Breast epithelium (tissue), 4 donors: Measurements from ENCODE around the gene N4BP2L1. TPM values are rescaled to one million over a fixed set of nuclear protein-coding genes. Genes with fewer than 3 reads are reported as not detected.

Experiments
- DNase-seq, 2 donors: peaks; one replicate each; pipeline ENCODE4 v3.0.0-alpha.2; 2019; ENCODE audit warnings: low spot score in 2 of 2
- H3K27ac ChIP-seq, 2 donors: fragments of 200-600 bp; sonication (generic) in 1 of 2; one replicate each; pipeline ENCODE4 v1.5.1; 2016 to 2019; ENCODE audit warnings: mild to moderate bottlenecking in 1 of 2
- H3K27me3 ChIP-seq, 2 donors: fragments of 200-600 bp; sonication (generic) in 1 of 2; one replicate each; pipeline versions ENCODE4 v1.5.1 to v1.6.0; 2017 to 2019; ENCODE audit warnings: control low read depth in 1 of 2, mild to moderate bottlenecking in 1 of 2
- H3K36me3 ChIP-seq: fragments of 200-600 bp; one replicate; pipeline ENCODE4 v1.5.1; 2019
- H3K4me1 ChIP-seq, 2 donors: fragments of 200-600 bp; sonication (generic); one replicate each; pipeline ENCODE4 v1.5.1; 2016 to 2019; ENCODE audit warnings: control low read depth in 1 of 2
- H3K4me3 ChIP-seq, 3 donors: fragments of 200-600 bp; sonication (generic); 1 replicate in 2 of 3; 2 replicates in 1 of 3; pipeline ENCODE4 v1.5.1; 2016 to 2019; ENCODE audit warnings: mild to moderate bottlenecking in 3 of 3, moderate library complexity in 2 of 3
- H3K9me3 ChIP-seq, 2 donors: fragments of 200-600 bp; sonication (generic) in 1 of 2; one replicate each; pipeline ENCODE4 v1.5.1; 2016 to 2019; ENCODE audit warnings: control low read depth in 1 of 2
- CTCF ChIP-seq, 3 donors: fragments of 450-650 bp; IDR thresholded peaks; one replicate each; pipeline ENCODE4 v1.5.1; 2016 to 2017; ENCODE audit warnings: antibody characterized with exemption in 3 of 3, mild to moderate bottlenecking in 3 of 3, moderate library complexity in 3 of 3
- POLR2A ChIP-seq: fragments of 450-650 bp; IDR thresholded peaks from one replicate; pipeline ENCODE4 v1.6.1; 2016; ENCODE audit warnings: antibody characterized with exemption, mild to moderate bottlenecking, moderate library complexity
- POLR2AphosphoS5 ChIP-seq, 3 donors: sonication (generic); formaldehyde crosslinking; IDR thresholded peaks; one replicate each; pipeline ENCODE4 v1.6.1; 2017; ENCODE audit warnings: antibody characterized with exemption in 3 of 3
- intact Hi-C: fragments of 100-400 bp; cut with DNase I; formaldehyde crosslinking; loops from one replicate; pipeline ENCODE4 v1.15.1; 2023; ENCODE audit warnings: low total_unique reads
- total RNA-seq, 3 donors: library from RNA; depleted of rRNA; stranded (reverse); fragments of >200 nt; gene quantifications; one replicate each; pipeline ENCODE4 v1.1.0, GENCODE V29; 2016

Gene N4BP2L1
- total RNA-seq, 3 donors from 2014 or later = 15.7 to 54.3 (median 33.8) TPM

DNA sequence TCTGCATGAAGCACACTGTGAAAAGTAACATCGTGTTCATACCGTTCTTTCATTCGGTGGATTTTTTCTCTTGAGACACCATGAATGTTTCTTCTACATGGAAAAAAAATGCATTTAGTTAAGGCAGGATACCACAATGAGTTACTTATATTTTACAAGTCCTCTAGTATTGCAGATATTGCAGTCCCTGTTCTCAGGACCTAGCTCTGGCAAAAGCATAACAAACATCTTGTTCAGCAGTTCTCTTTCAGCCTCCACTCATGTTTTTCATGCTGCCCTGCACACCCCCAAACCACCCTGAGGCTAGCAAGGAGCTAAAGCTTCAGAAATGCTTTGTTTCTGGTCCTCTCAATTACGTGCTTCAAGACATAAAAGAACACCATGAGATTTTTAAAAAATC lies 24.8 kb downstream of the N4BP2L1 start:
- no peak for DNase-seq
- peaks cover 3% of the 10 kb centered on the region for H3K36me3 ChIP-seq
- TF ChIP-seq POLR2A (no peak), CTCF (IDR thresholded peaks at IDR 0.05) (no peak), POLR2AphosphoS5 (IDR thresholded peaks at IDR 0.05) (no peak)
- intact Hi-C loops = no loop called here
- no peaks in the 10 kb centered on the region for H3K4me1 ChIP-seq
- H3K27me3 ChIP-seq = no peaks in the 10 kb centered on the region
- no peaks in the 10 kb centered on the region for H3K9me3 ChIP-seq
- no peak overlapping the region for H3K27ac ChIP-seq
- H3K4me3 ChIP-seq = no peak overlapping the region

DNA sequence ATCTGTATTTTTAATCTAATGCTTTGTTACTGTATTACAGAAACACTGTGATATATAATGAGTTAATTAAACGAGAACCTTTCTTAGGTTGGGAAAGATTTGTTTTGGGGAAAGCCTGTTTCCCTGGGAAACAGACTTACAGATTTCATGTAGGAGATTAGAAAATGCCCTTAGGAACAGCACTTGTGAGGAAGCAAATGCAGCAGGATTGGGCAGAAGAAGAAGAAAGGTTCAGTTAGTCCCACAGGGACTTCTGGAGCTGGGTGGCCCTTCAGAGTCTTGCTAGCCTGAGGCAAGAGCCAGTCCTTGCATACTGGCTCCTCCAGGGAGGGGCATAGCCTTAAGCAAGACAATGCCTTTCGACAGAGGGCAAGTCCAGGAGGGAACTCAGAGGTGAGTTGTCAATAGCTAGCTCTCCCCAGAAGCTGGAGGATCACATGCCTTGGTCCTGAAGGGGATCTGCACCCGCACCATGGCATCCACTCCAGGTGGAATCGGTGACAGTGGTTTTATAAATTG lies 36.8 kb downstream of the N4BP2L1 start:
- TF ChIP-seq POLR2A (no peak), CTCF (IDR thresholded peaks at IDR 0.05) (no peak), POLR2AphosphoS5 (IDR thresholded peaks at IDR 0.05) (no peak)
- DNase-seq = no peak
- H3K4me3 ChIP-seq = no peak overlapping the region
- intact Hi-C loops = no loop called here
- H3K4me1 ChIP-seq = no peaks in the 10 kb centered on the region
- H3K27ac ChIP-seq = no peak overlapping the region
- H3K9me3 ChIP-seq = no peaks in the 10 kb centered on the region
- no peaks in the 10 kb centered on the region for H3K27me3 ChIP-seq
- no peaks in the 10 kb centered on the region for H3K36me3 ChIP-seq

DNA sequence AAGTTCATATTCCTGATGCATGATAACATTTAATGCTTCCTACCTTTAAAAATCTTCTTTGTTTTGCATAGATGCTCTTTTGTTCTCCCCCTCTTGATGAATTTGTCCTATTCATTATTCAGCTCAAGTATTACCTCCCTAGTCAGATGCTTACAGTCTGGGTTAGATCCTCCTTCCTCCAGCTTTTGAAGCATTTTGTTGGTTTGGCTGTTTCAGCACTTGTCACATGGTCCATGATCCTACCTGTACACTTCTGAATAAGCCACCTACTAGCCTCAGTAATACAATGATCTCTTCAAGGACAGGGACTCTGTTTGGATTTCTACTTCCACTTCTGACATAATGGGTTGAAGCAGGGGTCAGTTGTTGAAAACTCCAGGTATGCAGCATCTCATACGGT lies 37.4 kb downstream of the N4BP2L1 start:
- Histone ChIP-seq H3K9me3 (no peaks in the 10 kb centered on the region), H3K4me1 (no peaks in the 10 kb centered on the region), H3K27ac (no peak overlapping the region), H3K27me3 (no peaks in the 10 kb centered on the region), H3K36me3 (no peaks in the 10 kb centered on the region), H3K4me3 (no peak overlapping the region)
- intact Hi-C loops = no loop called here
- TF ChIP-seq POLR2A = no peak
- no peak for TF ChIP-seq CTCF (IDR thresholded peaks at IDR 0.05)
- TF ChIP-seq POLR2AphosphoS5 (IDR thresholded peaks at IDR 0.05) = no peak
- no peak for DNase-seq

DNA sequence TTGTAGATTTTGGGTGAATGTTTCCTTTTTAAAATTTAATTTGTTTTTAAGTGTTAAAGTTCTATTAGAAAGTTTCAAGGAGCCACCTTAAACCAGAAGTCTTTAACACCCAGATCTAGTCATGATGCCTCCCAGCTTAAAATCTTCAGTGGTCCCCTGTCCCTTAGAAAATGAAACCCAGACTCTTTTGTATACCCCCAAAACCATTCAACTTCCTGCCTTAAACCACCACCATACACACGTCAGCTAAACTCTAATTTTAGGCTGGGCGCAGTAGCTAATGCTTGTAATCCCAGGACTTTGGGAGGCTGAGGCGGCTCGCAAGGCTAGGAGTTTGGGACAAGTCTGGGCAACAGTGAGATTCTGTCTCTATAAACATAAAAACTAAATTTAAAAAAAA lies 37.9 kb downstream of the N4BP2L1 start:
- no peak for TF ChIP-seq POLR2A
- TF ChIP-seq CTCF (IDR thresholded peaks at IDR 0.05) = no peak
- TF ChIP-seq POLR2AphosphoS5 (IDR thresholded peaks at IDR 0.05) = no peak
- no peaks in the 10 kb centered on the region for H3K36me3 ChIP-seq
- no peaks in the 10 kb centered on the region for H3K27me3 ChIP-seq
- no peaks in the 10 kb centered on the region for H3K9me3 ChIP-seq
- intact Hi-C loops = no loop called here
- H3K4me1 ChIP-seq = no peaks in the 10 kb centered on the region
- DNase-seq = no peak
- H3K27ac ChIP-seq = no peak overlapping the region
- no peak overlapping the region for H3K4me3 ChIP-seq

- TF ChIP-seq CTCF (IDR thresholded peaks at IDR 0.05) = no peak
- H3K27me3 ChIP-seq = no peaks in the 10 kb centered on the region
- H3K27ac ChIP-seq = peak overlapping the region in 1 of 2 donors; percentile 53
- intact Hi-C loops = no loop called here
- no peaks in the 10 kb centered on the region for H3K4me1 ChIP-seq
- DNase-seq = no peak
- H3K4me3 ChIP-seq = no peak overlapping the region
- H3K9me3 ChIP-seq = no peaks in the 10 kb centered on the region
- H3K36me3 ChIP-seq = no peaks in the 10 kb centered on the region
These were observed 42.5 kb downstream of the N4BP2L1 start for GRCh38 chr13:32385410-32385809.
